HG02763 (cell line): ENCODE data around the gene GATA2.

Experiments used
- ATAC-seq: cut with Tn5 transposase; IDR thresholded peaks from one replicate; pipeline ENCODE4 v1.9.1; 2021; ENCODE audit warnings: mild to moderate bottlenecking, moderate library complexity; ENCODE audit not compliant: unreplicated experiment

GATA2 gene

GRCh38 chr3:128476659-128477058 lies 16.3 kb downstream of the GATA2 start:
- ATAC-seq: no peak

- no peak for ATAC-seq
Measured at GRCh38 chr3:128475355-128475754, 17.6 kb downstream of the GATA2 start.

GRCh38 chr3:128473737-128474136 lies 19.3 kb downstream of the GATA2 start:
- ATAC-seq: no peak

- ATAC-seq: no peak
Measured at GRCh38 chr3:128473180-128473519, 19.9 kb downstream of the GATA2 start.

- no peak for ATAC-seq
Measured at GRCh38 chr3:128472449-128473179, 20.4 kb downstream of the GATA2 start.

GRCh38 chr3:128471720-128472119 lies 21.3 kb downstream of the GATA2 start:
- no peak for ATAC-seq

GRCh38 chr3:128471110-128471509 lies 21.9 kb downstream of the GATA2 start:
- ATAC-seq: no peak

GRCh38 chr3:128470134-128470899 lies 22.7 kb downstream of the GATA2 start:
- ATAC-seq: no peak

GRCh38 chr3:128469556-128469955 lies 23.4 kb downstream of the GATA2 start:
- no peak for ATAC-seq

- no peak for ATAC-seq
Measured at GRCh38 chr3:128468791-128469527, 24.0 kb downstream of the GATA2 start.

GRCh38 chr3:128468285-128468790 lies 24.7 kb downstream of the GATA2 start:
- no peak for ATAC-seq

- no peak for ATAC-seq
Measured at GRCh38 chr3:128466840-128467541, 26.0 kb downstream of the GATA2 start, which contains the start of gene DNAJB8. Gene DNAJB8, minus strand, starts transcription at chr3:128466890. Its CDS starts 3,645 bp downstream, at chr3:128463245.

- no peak for ATAC-seq
Measured at GRCh38 chr3:128464702-128465101, 28.3 kb downstream of the GATA2 start.

GRCh38 chr3:128464188-128464587 lies 28.8 kb downstream of the GATA2 start:
- no peak for ATAC-seq

- ATAC-seq: no peak
Measured at GRCh38 chr3:128463771-128464170, 29.2 kb downstream of the GATA2 start.

- ATAC-seq: no peak
Measured at GRCh38 chr3:128463354-128463753, 29.6 kb downstream of the GATA2 start.

- no peak for ATAC-seq
Measured at GRCh38 chr3:128462931-128463330, 30.1 kb downstream of the GATA2 start.

- ATAC-seq: no peak
Measured at GRCh38 chr3:128462341-128462910, 30.6 kb downstream of the GATA2 start.

GRCh38 chr3:128461731-128462130 lies 31.3 kb downstream of the GATA2 start:
- ATAC-seq: no peak

GRCh38 chr3:128459461-128459820 lies 33.6 kb downstream of the GATA2 start:
- ATAC-seq: no peak
